OCI-LY1 (cell line): ENCODE results near the gene SMYD3.
"Not testable (repeated sequence)": the region's sequence is repeated elsewhere in the genome, so short reads cannot be mapped to it uniquely, and the experiment has no call there.

Experiments used
- H2AFZ ChIP-seq: fragments of 200-600 bp; sonication (generic), shearing (Covaris generic); 2 replicates; pipeline ENCODE4 v1.6.0; 2014; ENCODE audit warnings: antibody characterized with exemption, mild to moderate bottlenecking, low read length
- H3F3A ChIP-seq: fragments of 200-600 bp; sonication (generic), shearing (Covaris generic); 2 replicates; pipeline ENCODE4 v1.6.0; 2014; ENCODE audit warnings: mild to moderate bottlenecking, antibody characterized with exemption, low read length, moderate library complexity; ENCODE audit not compliant: insufficient read depth
- H3K27ac ChIP-seq: fragments of 200-600 bp; sonication (generic); 2 replicates; pipeline ENCODE4 v1.5.1; 2014; ENCODE audit warnings: low read length, mixed run types, mild to moderate bottlenecking, low read depth; ENCODE audit not compliant: poor library complexity, severe bottlenecking
- H3K27me3 ChIP-seq: fragments of 200-600 bp; sonication (generic); 2 replicates; pipeline ENCODE4 v1.6.0; 2014; ENCODE audit warnings: antibody characterized with exemption, mild to moderate bottlenecking, low read length, moderate library complexity; ENCODE audit not compliant: insufficient read depth
- H3K36me3 ChIP-seq: fragments of 200-600 bp; sonication (generic); 2 replicates; pipeline ENCODE4 v1.6.1; 2014; ENCODE audit warnings: mild to moderate bottlenecking, antibody characterized with exemption, low read length, moderate library complexity, mixed read lengths; ENCODE audit not compliant: insufficient read depth
- H3K4me1 ChIP-seq: fragments of 200-600 bp; sonication (generic); 2 replicates; pipeline ENCODE4 v1.5.1; 2014; ENCODE audit warnings: mild to moderate bottlenecking, low read length, moderate library complexity; ENCODE audit not compliant: insufficient read depth, severe bottlenecking
- H3K4me2 ChIP-seq: fragments of 200-600 bp; sonication (generic), shearing (Covaris generic); 2 replicates; pipeline ENCODE4 v1.6.1; 2014; ENCODE audit warnings: low read length
- H3K4me3 ChIP-seq: fragments of 200-600 bp; sonication (generic); 2 replicates; pipeline ENCODE4 v1.5.1; 2014; ENCODE audit warnings: low read length, low read depth, mild to moderate bottlenecking, mixed read lengths; ENCODE audit not compliant: poor library complexity, severe bottlenecking
- H3K79me2 ChIP-seq: fragments of 200-600 bp; shearing (Covaris generic); 2 replicates; pipeline ENCODE4 v1.6.1; 2016; ENCODE audit warnings: mixed run types, low read length, mixed read lengths; ENCODE audit not compliant: insufficient read depth
- H3K9ac ChIP-seq: fragments of 200-600 bp; sonication (generic), shearing (Covaris generic); 2 replicates; pipeline ENCODE4 v1.6.1; 2014; ENCODE audit warnings: mild to moderate bottlenecking, low read length, mixed read lengths
- H3K9me2 ChIP-seq: fragments of 200-600 bp; sonication (generic), shearing (Covaris generic); 2 replicates; pipeline ENCODE4 v1.6.1; 2014; ENCODE audit warnings: low read depth, mild to moderate bottlenecking, low read length, mixed read lengths
- H3K9me3 ChIP-seq: fragments of 200-600 bp; shearing (Covaris generic); 2 replicates; pipeline ENCODE4 v1.6.1; 2014; ENCODE audit warnings: low read length, mixed read lengths
- H4K20me1 ChIP-seq: fragments of 200-600 bp; sonication (generic), shearing (Covaris generic); 2 replicates; pipeline ENCODE4 v1.6.0; 2016; ENCODE audit warnings: mild to moderate bottlenecking, low read length; ENCODE audit not compliant: insufficient read depth
- EZH2 ChIP-seq: fragments of 200-600 bp; sonication (generic), shearing (Covaris generic); IDR thresholded peaks from 2 replicates; pipeline ENCODE4 v1.8.0; 2017; ENCODE audit warnings: borderline replicate concordance, mixed run types, mild to moderate bottlenecking, antibody characterized with exemption, low read length, moderate library complexity, mixed read lengths
- TF ChIP-seq, protein P1 (sequence below): fragments of 200-600 bp; sonication (generic), shearing (Covaris generic); IDR thresholded peaks from 2 replicates; pipeline ENCODE4 v1.5.1; 2017; ENCODE audit warnings: mild to moderate bottlenecking, antibody characterized with exemption, low read length, moderate library complexity, mixed read lengths

The SMYD3 gene

DNA sequence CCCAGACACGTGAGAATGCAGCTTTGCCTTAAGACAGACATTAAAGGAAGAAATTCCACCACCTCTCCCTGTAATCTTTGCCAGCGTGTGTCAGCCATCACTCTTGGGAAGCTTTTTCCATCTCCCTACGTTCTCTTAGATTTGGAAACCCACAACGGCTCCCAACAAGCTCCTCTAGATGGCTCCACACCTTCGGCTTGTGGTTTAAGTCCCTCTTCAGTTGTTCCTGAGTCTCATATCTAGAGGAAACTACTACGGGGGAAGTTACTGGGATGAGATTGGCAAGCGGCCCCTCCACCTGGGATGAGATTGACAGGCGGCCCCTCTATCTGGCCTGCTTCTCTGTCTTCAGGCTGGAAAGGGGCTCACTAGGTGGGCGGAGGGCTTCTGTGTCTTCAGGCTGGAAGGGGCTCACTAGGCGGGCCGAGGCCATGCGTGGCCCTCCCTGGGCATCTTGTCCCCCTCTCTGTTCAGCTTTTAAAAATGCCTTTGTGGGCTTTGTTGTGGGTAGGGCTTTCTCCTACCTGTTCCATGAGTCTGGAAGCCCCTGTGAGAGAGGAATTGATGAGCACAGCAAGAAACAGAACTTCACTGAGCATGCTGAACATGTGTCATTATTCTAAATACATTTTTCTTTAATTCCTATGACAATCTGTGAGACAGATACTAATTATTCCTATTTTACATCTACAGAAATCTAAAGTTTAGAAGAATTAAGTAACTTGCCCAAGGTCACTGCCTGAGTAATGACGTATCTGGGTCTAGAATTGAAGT is 681.8 kb downstream of the SMYD3 start:
- no peak overlapping the region for H2AFZ ChIP-seq
- no peaks in the 10 kb centered on the region for H3F3A ChIP-seq
- H3K79me2 ChIP-seq = no peaks in the 10 kb centered on the region
- no peaks in the 10 kb centered on the region for H3K9me2 ChIP-seq
- no peak overlapping the region for H3K4me3 ChIP-seq
- peaks cover 5% of the 10 kb centered on the region for H3K4me1 ChIP-seq
- no peaks in the 10 kb centered on the region for H3K9me3 ChIP-seq
- H3K36me3 ChIP-seq = no peaks in the 10 kb centered on the region
- no peaks in the 10 kb centered on the region for H4K20me1 ChIP-seq
- no peaks in the 10 kb centered on the region for H3K27me3 ChIP-seq
- no peak overlapping the region for H3K4me2 ChIP-seq
- H3K9ac ChIP-seq = no peak overlapping the region
- no peak for TF ChIP-seq EZH2
- TF ChIP-seq, protein P1, sequence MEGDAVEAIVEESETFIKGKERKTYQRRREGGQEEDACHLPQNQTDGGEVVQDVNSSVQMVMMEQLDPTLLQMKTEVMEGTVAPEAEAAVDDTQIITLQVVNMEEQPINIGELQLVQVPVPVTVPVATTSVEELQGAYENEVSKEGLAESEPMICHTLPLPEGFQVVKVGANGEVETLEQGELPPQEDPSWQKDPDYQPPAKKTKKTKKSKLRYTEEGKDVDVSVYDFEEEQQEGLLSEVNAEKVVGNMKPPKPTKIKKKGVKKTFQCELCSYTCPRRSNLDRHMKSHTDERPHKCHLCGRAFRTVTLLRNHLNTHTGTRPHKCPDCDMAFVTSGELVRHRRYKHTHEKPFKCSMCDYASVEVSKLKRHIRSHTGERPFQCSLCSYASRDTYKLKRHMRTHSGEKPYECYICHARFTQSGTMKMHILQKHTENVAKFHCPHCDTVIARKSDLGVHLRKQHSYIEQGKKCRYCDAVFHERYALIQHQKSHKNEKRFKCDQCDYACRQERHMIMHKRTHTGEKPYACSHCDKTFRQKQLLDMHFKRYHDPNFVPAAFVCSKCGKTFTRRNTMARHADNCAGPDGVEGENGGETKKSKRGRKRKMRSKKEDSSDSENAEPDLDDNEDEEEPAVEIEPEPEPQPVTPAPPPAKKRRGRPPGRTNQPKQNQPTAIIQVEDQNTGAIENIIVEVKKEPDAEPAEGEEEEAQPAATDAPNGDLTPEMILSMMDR = 0 out of 2 replicates have a peak, but pooled peaks have one; percentile 6
- no peak overlapping the region for H3K27ac ChIP-seq

DNA sequence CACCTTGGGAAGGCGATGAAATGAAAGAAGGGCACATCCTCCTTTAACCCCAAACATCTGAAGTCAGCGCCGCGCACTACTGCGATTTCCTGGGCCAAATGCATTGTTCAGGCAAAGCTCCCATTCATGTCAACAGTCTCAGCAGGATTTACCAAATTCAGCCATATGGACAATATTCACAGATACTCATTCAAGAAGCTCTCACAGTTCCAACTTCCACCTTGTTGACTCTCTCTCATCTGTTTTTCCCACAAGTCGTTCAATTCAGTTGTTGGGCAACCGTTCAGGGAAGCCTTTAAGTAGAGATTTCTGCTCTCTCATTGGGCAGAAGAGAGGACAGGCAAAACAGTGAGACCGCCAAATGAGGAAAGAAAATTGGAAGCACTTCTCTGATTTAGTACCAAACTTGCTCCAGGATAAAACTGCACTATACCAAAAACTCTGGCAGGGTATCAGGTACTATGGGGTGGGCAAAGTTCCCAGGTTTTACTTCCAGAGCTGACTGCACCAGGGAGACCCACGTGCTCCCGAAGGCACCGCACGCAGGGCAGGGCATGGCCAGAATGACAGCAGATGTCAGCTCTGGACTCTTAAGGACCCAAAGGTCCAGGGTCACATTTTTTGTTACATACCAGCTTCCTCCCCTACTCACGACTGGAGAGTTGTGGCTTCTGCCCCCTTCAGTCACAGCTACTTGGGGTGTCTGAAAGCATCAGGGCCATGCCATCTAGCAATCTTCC is 683.5 kb downstream of the SMYD3 start:
- H3F3A ChIP-seq = no peaks in the 10 kb centered on the region
- H3K79me2 ChIP-seq = no peaks in the 10 kb centered on the region
- H3K36me3 ChIP-seq = no peaks in the 10 kb centered on the region
- no peak overlapping the region for H3K27ac ChIP-seq
- no peaks in the 10 kb centered on the region for H3K4me1 ChIP-seq
- no peaks in the 10 kb centered on the region for H4K20me1 ChIP-seq
- TF ChIP-seq, protein P1 = no peak
- TF ChIP-seq EZH2 = no peak
- no peak overlapping the region for H3K4me2 ChIP-seq
- H3K27me3 ChIP-seq = no peaks in the 10 kb centered on the region
- H3K9me2 ChIP-seq = no peaks in the 10 kb centered on the region
- H3K9me3 ChIP-seq = no peaks in the 10 kb centered on the region
- no peak overlapping the region for H2AFZ ChIP-seq
- no peak overlapping the region for H3K4me3 ChIP-seq
- no peak overlapping the region for H3K9ac ChIP-seq

DNA sequence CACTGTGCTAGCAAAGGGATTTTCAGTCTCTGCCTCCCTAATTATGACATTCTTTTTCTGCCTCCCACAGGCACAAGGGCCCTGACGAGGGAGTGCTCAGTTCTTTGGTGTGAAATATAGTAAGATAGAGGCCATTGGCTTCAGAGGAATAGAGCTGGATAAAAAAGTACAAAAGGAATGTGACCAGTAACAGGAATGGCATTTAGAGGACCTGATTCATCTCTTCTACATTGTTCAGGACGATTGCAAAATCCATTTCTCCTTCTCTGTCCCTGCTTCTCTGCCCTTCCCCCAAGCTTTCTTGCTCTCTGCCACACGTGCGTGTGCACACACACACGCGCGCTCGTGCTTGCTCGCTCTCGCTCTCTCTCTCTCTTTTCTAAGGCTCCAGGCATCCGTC is 684.1 kb downstream of the SMYD3 start:
- Histone ChIP-seq H3K4me1 (no peaks in the 10 kb centered on the region), H3K4me3 (no peak overlapping the region), H3K27me3 (no peaks in the 10 kb centered on the region), H4K20me1 (no peaks in the 10 kb centered on the region), H3K4me2 (no peak overlapping the region), H3K79me2 (no peaks in the 10 kb centered on the region), H3F3A (no peaks in the 10 kb centered on the region), H3K9me3 (no peaks in the 10 kb centered on the region), H3K9me2 (no peaks in the 10 kb centered on the region), H2AFZ (no peak overlapping the region), H3K36me3 (no peaks in the 10 kb centered on the region), H3K27ac (no peak overlapping the region), H3K9ac (no peak overlapping the region)
- no peak for TF ChIP-seq EZH2
- TF ChIP-seq, protein P1 = no peak

DNA sequence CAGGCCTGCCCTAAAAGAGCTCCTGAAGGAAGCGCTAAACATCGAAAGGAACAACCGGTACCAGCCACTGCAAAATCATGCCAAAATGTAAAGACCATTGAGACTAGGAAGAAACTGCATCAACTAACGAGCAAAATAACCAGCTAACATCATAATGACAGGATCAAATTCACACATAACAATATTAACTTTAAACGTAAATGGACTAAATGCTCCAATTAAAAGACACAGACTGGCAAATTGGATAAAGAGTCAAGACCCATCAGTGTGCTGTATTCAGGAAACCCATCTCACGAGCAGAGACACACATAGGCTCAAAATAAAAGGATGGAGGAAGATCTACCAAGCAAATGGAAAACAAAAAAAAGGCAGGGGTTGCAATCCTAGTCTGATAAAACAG is 688.7 kb downstream of the SMYD3 start:
- not testable (repeated sequence) for H3K4me1 ChIP-seq, H3F3A ChIP-seq, H3K9ac ChIP-seq, H3K27me3 ChIP-seq, H4K20me1 ChIP-seq, H3K9me3 ChIP-seq, H3K4me2 ChIP-seq, H3K4me3 ChIP-seq, H3K9me2 ChIP-seq, H2AFZ ChIP-seq, H3K36me3 ChIP-seq, H3K79me2 ChIP-seq, H3K27ac ChIP-seq

DNA sequence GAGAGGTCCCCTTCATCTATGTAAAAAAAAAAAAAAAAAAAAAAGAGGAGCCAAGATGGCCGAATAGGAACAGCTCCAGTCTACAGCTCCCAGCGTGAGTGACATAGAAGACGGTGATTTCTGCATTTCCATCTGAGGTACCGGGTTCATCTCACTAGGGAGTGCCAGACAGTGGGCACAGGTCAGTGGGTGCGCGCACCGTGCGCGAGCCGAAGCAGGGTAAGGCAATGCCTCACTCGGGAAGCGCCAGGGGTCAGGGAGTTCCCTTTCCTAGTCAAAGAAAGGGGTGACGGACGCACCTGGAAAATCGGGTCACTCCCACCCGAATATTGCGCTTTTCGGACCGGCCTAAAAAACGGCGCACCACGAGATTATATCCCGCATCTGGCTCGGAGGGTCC is 690.6 kb downstream of the SMYD3 start:
- not testable (repeated sequence) for H3K9me3 ChIP-seq, H4K20me1 ChIP-seq, H3K9me2 ChIP-seq, H3K27me3 ChIP-seq, H3K4me3 ChIP-seq, H3K79me2 ChIP-seq, H3K4me2 ChIP-seq, H3F3A ChIP-seq, H3K36me3 ChIP-seq, H3K27ac ChIP-seq, H2AFZ ChIP-seq, H3K4me1 ChIP-seq, H3K9ac ChIP-seq
